GM19023 (cell line): ENCODE results near the gene CA5B.
"Not testable (repeated sequence)": the region's sequence is repeated elsewhere in the genome, so short reads cannot be mapped to it uniquely, and the experiment has no call there.

Source experiments
- ATAC-seq: cut with Tn5 transposase; IDR thresholded peaks from one replicate; pipeline ENCODE4 v1.9.1; 2021; ENCODE audit warnings: mild to moderate bottlenecking, moderate library complexity; ENCODE audit not compliant: unreplicated experiment

The CA5B gene

GRCh38 chrX:15747626-15748173 is 9.6 kb downstream of the CA5B start:
- no peak for ATAC-seq

GRCh38 chrX:15748841-15749240 is 10.8 kb downstream of the CA5B start:
- no peak for ATAC-seq

GRCh38 chrX:15749642-15750610 is 11.9 kb downstream of the CA5B start:
- ATAC-seq: peak; percentile 80

GRCh38 chrX:15750611-15751154 is 12.6 kb downstream of the CA5B start:
- ATAC-seq: no peak

GRCh38 chrX:15751155-15751819 is 13.2 kb downstream of the CA5B start:
- ATAC-seq: no peak

- no peak for ATAC-seq
Observed at GRCh38 chrX:15755091-15755490, 17.0 kb downstream of the CA5B start.

GRCh38 chrX:15758140-15758539 is 20.1 kb downstream of the CA5B start:
- ATAC-seq: no peak

GRCh38 chrX:15759886-15760285 is 21.8 kb downstream of the CA5B start:
- not testable (repeated sequence) for ATAC-seq

- ATAC-seq: no peak
Observed at GRCh38 chrX:15761564-15762191, 23.6 kb downstream of the CA5B start.

- ATAC-seq: no peak
Observed at GRCh38 chrX:15769300-15769954, 31.4 kb downstream of the CA5B start.

- peak; percentile 92 for ATAC-seq
Observed at GRCh38 chrX:15781961-15782699, 44.1 kb downstream of the CA5B start.

GRCh38 chrX:15785176-15785750 is 47.2 kb downstream of the CA5B start:
- no peak for ATAC-seq

GRCh38 chrX:15786915-15787314 is 48.8 kb downstream of the CA5B start:
- ATAC-seq: no peak

- ATAC-seq: peak; percentile 96
Observed at GRCh38 chrX:15789979-15790768, 52.1 kb downstream of the CA5B start, which contains the start of gene ZRSR2. Gene ZRSR2, plus strand, starts transcription at chrX:15790484. Its CDS starts 12 bp downstream, at chrX:15790496.

GRCh38 chrX:15790769-15791290 is 52.8 kb downstream of the CA5B start:
- no peak for ATAC-seq

GRCh38 chrX:15797707-15798106 is 59.6 kb downstream of the CA5B start:
- ATAC-seq: no peak

GRCh38 chrX:15804563-15804962 is 66.5 kb downstream of the CA5B start:
- ATAC-seq: no peak

GRCh38 chrX:15808254-15808653 is 70.2 kb downstream of the CA5B start:
- ATAC-seq: no peak
